CD14-positive monocyte (primary cell): ENCODE results near the gene PBX4. TPM values are rescaled to one million over a fixed set of nuclear protein-coding genes. Genes with fewer than 3 reads are reported as not detected.

ENCODE experiments used
- DNase-seq, 3 donors: peaks; one replicate each; pipeline ENCODE4 v3.0.0-alpha.2; 2011 to 2022
- H2AFZ ChIP-seq: 2 replicates; pipeline ENCODE4 v1.6.0; 2012; ENCODE audit warnings: mild to moderate bottlenecking, low read depth, low read length, inconsistent platforms; ENCODE audit not compliant: insufficient read depth, poor library complexity, severe bottlenecking
- H3K27ac ChIP-seq, 2 donors: 1 replicate in 1 of 2; 2 replicates in 1 of 2; pipeline ENCODE4 v1.5.1; 2012 to 2013; ENCODE audit warnings: low read length in 2 of 2, control low read depth in 1 of 2, inconsistent platforms in 1 of 2, low read depth in 1 of 2, mild to moderate bottlenecking in 1 of 2
- H3K27me3 ChIP-seq, 2 donors: one replicate each; pipeline versions ENCODE4 v1.6.0 to v1.6.1; 2011 to 2013; ENCODE audit warnings: low read length in 2 of 2; ENCODE audit not compliant: control insufficient read depth in 2 of 2, insufficient read depth in 2 of 2
- H3K36me3 ChIP-seq, 2 donors: replicated peaks in 1 of 2; 1 replicate in 1 of 2; 2 replicates in 1 of 2; pipeline versions ENCODE4 v1.5.1 to v1.6.1; 2012 to 2013; ENCODE audit warnings: low read length in 2 of 2, control low read depth in 1 of 2, inconsistent platforms in 1 of 2, mild to moderate bottlenecking in 1 of 2; ENCODE audit not compliant: insufficient read depth in 2 of 2, control insufficient read depth in 1 of 2
- H3K4me1 ChIP-seq, 2 donors: 1 replicate in 1 of 2; 2 replicates in 1 of 2; pipeline versions ENCODE4 v1.5.1 to v1.6.1; 2012 to 2013; ENCODE audit warnings: low read length in 2 of 2, control low read depth in 1 of 2, inconsistent platforms in 1 of 2, mild to moderate bottlenecking in 1 of 2, moderate library complexity in 1 of 2; ENCODE audit not compliant: insufficient read depth in 2 of 2, control insufficient read depth in 1 of 2
- H3K4me2 ChIP-seq: replicated peaks from 2 replicates; pipeline ENCODE3; 2012; ENCODE audit warnings: low read length, moderate library complexity, mild to moderate bottlenecking; ENCODE audit not compliant: poor library complexity, severe bottlenecking; ENCODE audit errors: extremely low read depth
- H3K4me3 ChIP-seq, 3 experiments: fragments of 200-600 bp in 1 of 3; sonication (generic) in 1 of 3; replicated peaks in 1 of 3; 1 replicate in 2 of 3; 2 replicates in 1 of 3; pipeline ENCODE4 v1.5.1; 2011 to 2013; ENCODE audit warnings: low read length in 3 of 3, mild to moderate bottlenecking in 3 of 3, control low read depth in 2 of 3, low read depth in 2 of 3, inconsistent platforms in 1 of 3, moderate library complexity in 1 of 3
- H3K79me2 ChIP-seq: 2 replicates; pipeline ENCODE4 v1.6.0; 2012; ENCODE audit warnings: mild to moderate bottlenecking, control low read depth, inconsistent platforms, low read length, moderate library complexity; ENCODE audit not compliant: insufficient read depth
- H3K9ac ChIP-seq: 2 replicates; pipeline ENCODE4 v1.6.0; 2017; ENCODE audit warnings: low read length, mild to moderate bottlenecking; ENCODE audit not compliant: insufficient read depth, poor library complexity, severe bottlenecking
- H3K9me3 ChIP-seq, 2 donors: replicated peaks in 1 of 2; 1 replicate in 1 of 2; 2 replicates in 1 of 2; pipeline versions ENCODE4 v1.5.1 to v1.6.1; 2012 to 2013; ENCODE audit warnings: low read length in 2 of 2, control low read depth in 1 of 2; ENCODE audit not compliant: control insufficient read depth in 1 of 2, insufficient read depth in 1 of 2
- H4K20me1 ChIP-seq: 2 replicates; pipeline ENCODE4 v1.6.0; 2012; ENCODE audit warnings: mild to moderate bottlenecking, low read length, control low read depth, moderate library complexity; ENCODE audit not compliant: insufficient read depth
- H3K27ac Mint-ChIP-seq, 7 donors: one replicate each; pipeline ENCODE4 v1.8.0; 2020; ENCODE audit warnings: mild to moderate bottlenecking in 7 of 7, mixed read lengths in 7 of 7, moderate library complexity in 6 of 7, inconsistent platforms in 2 of 7
- H3K27me3 Mint-ChIP-seq, 3 donors: one replicate each; pipeline ENCODE4 v1.8.0; 2021 to 2022; ENCODE audit warnings: low read depth in 3 of 3, mild to moderate bottlenecking in 3 of 3, mixed read lengths in 3 of 3, moderate library complexity in 3 of 3, inconsistent platforms in 1 of 3
- H3K36me3 Mint-ChIP-seq, 2 donors: one replicate each; pipeline ENCODE4 v1.8.0; 2020; ENCODE audit warnings: mixed read lengths in 2 of 2, inconsistent platforms in 1 of 2, mild to moderate bottlenecking in 1 of 2
- H3K4me1 Mint-ChIP-seq: one replicate; pipeline ENCODE4 v1.8.0; 2020; ENCODE audit warnings: mild to moderate bottlenecking, mixed read lengths
- H3K4me3 Mint-ChIP-seq, 2 donors: one replicate each; pipeline ENCODE4 v1.8.0; 2020; ENCODE audit warnings: mild to moderate bottlenecking in 2 of 2, mixed read lengths in 2 of 2, moderate library complexity in 1 of 2
- H3K9me3 Mint-ChIP-seq, 7 donors: one replicate each; pipeline ENCODE4 v1.8.0; 2020 to 2022; ENCODE audit warnings: mixed read lengths in 7 of 7, mild to moderate bottlenecking in 6 of 7, moderate library complexity in 6 of 7, inconsistent platforms in 2 of 7
- CTCF ChIP-seq: fragments of 200-600 bp; IDR thresholded peaks from one replicate; pipeline ENCODE4 v1.8.0; 2022; ENCODE audit warnings: antibody characterized with exemption, mild to moderate bottlenecking
- WGBS: methylation state at CpG from one replicate; pipeline ENCODE4 v1.1.5; 2013; ENCODE audit warnings: missing lambda C conversion rate; ENCODE audit not compliant: insufficient coverage; 5-methylcytosine and 5-hydroxymethylcytosine counted together
- intact Hi-C, 2 donors: fragments of 100-400 bp; cut with micrococcal nuclease; formaldehyde crosslinking; loops; one replicate each; pipeline versions ENCODE4 v1.15.0 to v1.15.1; 2023
- polyA plus RNA-seq, 3 donors: library from polyadenylated mRNA; depleted of rRNA in 1 of 3; unstranded in 2 of 3; stranded (reverse) in 1 of 3; fragments of 300-500 nt in 2 of 3; fragments of >200 nt in 1 of 3; fragmentation: Illumina TruSeq in 2 of 3; gene quantifications; 1 replicate in 2 of 3; 2 replicates in 1 of 3; pipeline ENCODE4 v1.2.3, GENCODE V29; 2012 to 2021

The PBX4 gene
- polyA plus RNA-seq, 3 donors: 2.4 TPM; not detected in 2

GRCh38 chr19:19515642-19516519 is 102.6 kb downstream of the PBX4 start, which contains the start of gene NDUFA13:
Gene NDUFA13, plus strand, starts transcription at chr19:19516225. Its CDS starts 14 bp downstream, at chr19:19516239.
- H3K4me1 ChIP-seq: peaks cover 16 to 30% of the 10 kb centered on the region in 2 donors
- peak within 1 kb of the TSS; percentile 90 for H3K4me2 ChIP-seq
- TF ChIP-seq CTCF: no peak

GRCh38 chr19:19514881-19515641 is 103.4 kb downstream of the PBX4 start, which contains the start of gene TSSK6:
Gene TSSK6, minus strand, starts transcription at chr19:19515548. Its CDS starts 121 bp downstream, at chr19:19515427.
- Mint-ChIP-seq H3K4me3 (peak within 1 kb of the TSS; percentile 92 to 94), H3K9me3 (peaks cover 11 to 22% (median 16%) of the 10 kb centered on the region in 7 donors), H3K27ac (peak within 1 kb of the TSS; percentile 78 to 98 (median 95)), H3K36me3 (peaks cover 11 to 22% of the 10 kb centered on the region in 2 donors), H3K27me3 (peaks cover 0 to 15% (median 2%) of the 10 kb centered on the region in 3 donors), H3K4me1 (peaks cover 14% of the 10 kb centered on the region)
- intact Hi-C loops: no loop called here
- DNase-seq: no peak
- Histone ChIP-seq H3K9ac (peak within 1 kb of the TSS; percentile 85), H4K20me1 (peaks cover 9% of the 10 kb centered on the region), H3K9me3 (peaks cover 15 to 18% of the 10 kb centered on the region in 2 donors), H3K27me3 (peaks cover 0 to 9% of the 10 kb centered on the region in 2 donors), H3K4me3 (peak within 1 kb of the TSS; percentile 81 to 94 (median 88)), H3K36me3 (peaks cover 7 to 11% of the 10 kb centered on the region in 2 donors), H2AFZ (peak within 1 kb of the TSS; percentile 98), H3K4me2 (peak within 1 kb of the TSS; percentile 90), H3K4me1 (peaks cover 16 to 30% of the 10 kb centered on the region in 2 donors), H3K79me2 (peaks cover 41% of the 10 kb centered on the region), H3K27ac (peak within 1 kb of the TSS; percentile 74 to 89)
- TF ChIP-seq CTCF: no peak
- 88% methylated on average over 72 of the region's 74 CpGs for WGBS

More at GRCh38 chr19:19515642-19516519, 102.6 kb downstream of the PBX4 start, which contains the start of gene NDUFA13:
- peak within 1 kb of the TSS; percentile 74 to 89 for H3K27ac ChIP-seq
- WGBS: 6% methylated on average over 55 of the region's 61 CpGs
- peaks cover 49% of the 10 kb centered on the region for H3K79me2 ChIP-seq
- H3K9ac ChIP-seq: peak within 1 kb of the TSS; percentile 85
- peak; percentile 90 to 94 (median 93) for DNase-seq
- peak within 1 kb of the TSS; percentile 78 to 98 (median 95) for H3K27ac Mint-ChIP-seq
- peaks cover 17% of the 10 kb centered on the region for H3K4me1 Mint-ChIP-seq
- peak within 1 kb of the TSS; percentile 81 to 94 (median 88) for H3K4me3 ChIP-seq
- H3K27me3 Mint-ChIP-seq: peaks cover 0 to 14% (median 2%) of the 10 kb centered on the region in 3 donors
- peaks cover 0 to 9% of the 10 kb centered on the region in 2 donors for H3K27me3 ChIP-seq
- peak within 1 kb of the TSS; percentile 98 for H2AFZ ChIP-seq
- H3K9me3 Mint-ChIP-seq: peaks cover 11 to 22% (median 16%) of the 10 kb centered on the region in 7 donors
- peaks cover 12% of the 10 kb centered on the region for H4K20me1 ChIP-seq
- peaks cover 16 to 27% of the 10 kb centered on the region in 2 donors for H3K36me3 Mint-ChIP-seq
- intact Hi-C loops: no loop called here
- H3K36me3 ChIP-seq: peaks cover 7 to 19% of the 10 kb centered on the region in 2 donors
- H3K9me3 ChIP-seq: peaks cover 15 to 18% of the 10 kb centered on the region in 2 donors
- H3K4me3 Mint-ChIP-seq: peak within 1 kb of the TSS; percentile 92 to 94
